Parathyroid adenoma (tissue), 2 donors: ENCODE data around the gene UAP1L1.

Source experiments
- H2AFZ ChIP-seq: fragments of 300-600 bp; sonication (generic); one replicate; pipeline ENCODE4 v1.7.0; 2017; ENCODE audit warnings: antibody characterized with exemption, mild to moderate bottlenecking
- H3K27ac ChIP-seq: fragments of 300-600 bp; sonication (generic); one replicate; pipeline ENCODE4 v1.7.0; 2017
- H3K27me3 ChIP-seq: fragments of 300-600 bp; sonication (generic); one replicate; pipeline ENCODE4 v1.7.0; 2017; ENCODE audit warnings: low read length; ENCODE audit not compliant: control insufficient read depth, insufficient read depth
- H3K36me3 ChIP-seq: fragments of 300-600 bp; sonication (generic); one replicate; pipeline ENCODE4 v1.7.0; 2017; ENCODE audit warnings: low read length; ENCODE audit not compliant: control insufficient read depth, insufficient read depth
- H3K4me1 ChIP-seq: fragments of 300-600 bp; sonication (generic); one replicate; pipeline ENCODE4 v1.7.0; 2017; ENCODE audit warnings: control low read depth
- H3K4me2 ChIP-seq: fragments of 300-600 bp; sonication (generic); one replicate; pipeline ENCODE4 v1.7.0; 2017; ENCODE audit warnings: low read length
- H3K4me3 ChIP-seq: fragments of 300-600 bp; sonication (generic); one replicate; pipeline ENCODE4 v1.7.0; 2017; ENCODE audit warnings: low read depth, low read length
- H3K79me2 ChIP-seq: fragments of 300-600 bp; sonication (generic); one replicate; pipeline ENCODE4 v1.7.0; 2017; ENCODE audit warnings: control low read depth
- H3K9ac ChIP-seq: fragments of 300-600 bp; sonication (generic); one replicate; pipeline ENCODE4 v1.7.0; 2017; ENCODE audit warnings: mild to moderate bottlenecking
- H3K9me3 ChIP-seq: fragments of 300-600 bp; sonication (generic); one replicate; pipeline ENCODE4 v1.7.0; 2017; ENCODE audit warnings: low read length; ENCODE audit not compliant: control insufficient read depth
- TF ChIP-seq, protein P1 (sequence below): fragments of 300-600 bp; sonication (generic); IDR thresholded peaks from one replicate; pipeline ENCODE4 v1.7.0; 2017; ENCODE audit warnings: antibody characterized with exemption, mild to moderate bottlenecking
- donor health status: primary hyperparathyroidism.

UAP1L1 gene

DNA sequence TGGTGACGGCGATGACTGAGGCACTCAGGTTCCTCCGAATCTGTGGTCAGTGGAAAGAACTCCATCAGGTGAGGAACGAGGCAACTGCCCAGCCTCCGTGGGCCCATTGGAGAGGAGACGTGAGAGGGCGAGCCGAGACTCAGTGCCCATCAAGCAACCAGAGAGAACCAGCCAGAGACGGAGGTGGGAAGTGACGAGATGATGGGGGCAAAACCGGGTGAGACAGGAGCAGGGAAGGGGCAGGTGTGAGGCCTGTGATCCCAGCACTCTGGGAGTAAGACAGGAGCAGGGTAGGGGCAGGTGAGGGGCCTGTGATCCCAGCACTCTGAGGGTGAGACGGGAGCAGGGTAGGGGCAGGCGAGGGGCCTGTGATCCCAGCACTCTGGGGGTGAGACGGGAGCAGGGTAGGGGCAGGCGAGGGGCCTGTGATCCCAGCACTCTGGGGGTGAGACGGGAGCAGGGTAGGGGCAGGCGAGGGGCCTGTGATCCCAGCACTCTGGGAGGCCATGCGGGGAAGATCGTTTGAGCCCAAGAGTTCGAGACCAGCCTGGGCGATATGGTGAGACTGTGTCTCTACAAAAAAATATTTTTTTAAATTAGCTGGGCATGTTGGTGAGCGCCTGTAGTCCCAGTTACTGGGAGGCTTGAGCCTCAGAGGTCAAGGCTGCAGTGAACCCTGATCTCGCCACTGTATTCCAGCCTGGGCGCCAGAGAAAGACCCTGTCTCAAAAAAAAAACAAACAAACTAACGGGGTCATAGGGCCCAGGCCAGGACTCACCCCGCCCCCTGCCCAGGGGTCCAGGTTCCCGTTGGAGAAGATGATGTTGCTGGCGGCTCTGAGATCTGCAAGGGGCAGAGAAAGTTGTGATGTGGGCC is 33.8 kb downstream of the UAP1L1 start:
- no peaks in the 10 kb centered on the region for H3K36me3 ChIP-seq

GRCh38 chr9:137111788-137112563 is 34.7 kb downstream of the UAP1L1 start:
- peaks cover 3% of the 10 kb centered on the region for H3K4me1 ChIP-seq
- H3K79me2 ChIP-seq, result no peaks in the 10 kb centered on the region
- no peak overlapping the region for H2AFZ ChIP-seq
- no peaks in the 10 kb centered on the region for H3K27me3 ChIP-seq
- H3K4me2 ChIP-seq, result no peak overlapping the region
- H3K9me3 ChIP-seq, result no peaks in the 10 kb centered on the region
- H3K4me3 ChIP-seq, result no peak overlapping the region
- H3K27ac ChIP-seq, result no peak overlapping the region
- no peak overlapping the region for H3K9ac ChIP-seq
- TF ChIP-seq, protein P1, sequence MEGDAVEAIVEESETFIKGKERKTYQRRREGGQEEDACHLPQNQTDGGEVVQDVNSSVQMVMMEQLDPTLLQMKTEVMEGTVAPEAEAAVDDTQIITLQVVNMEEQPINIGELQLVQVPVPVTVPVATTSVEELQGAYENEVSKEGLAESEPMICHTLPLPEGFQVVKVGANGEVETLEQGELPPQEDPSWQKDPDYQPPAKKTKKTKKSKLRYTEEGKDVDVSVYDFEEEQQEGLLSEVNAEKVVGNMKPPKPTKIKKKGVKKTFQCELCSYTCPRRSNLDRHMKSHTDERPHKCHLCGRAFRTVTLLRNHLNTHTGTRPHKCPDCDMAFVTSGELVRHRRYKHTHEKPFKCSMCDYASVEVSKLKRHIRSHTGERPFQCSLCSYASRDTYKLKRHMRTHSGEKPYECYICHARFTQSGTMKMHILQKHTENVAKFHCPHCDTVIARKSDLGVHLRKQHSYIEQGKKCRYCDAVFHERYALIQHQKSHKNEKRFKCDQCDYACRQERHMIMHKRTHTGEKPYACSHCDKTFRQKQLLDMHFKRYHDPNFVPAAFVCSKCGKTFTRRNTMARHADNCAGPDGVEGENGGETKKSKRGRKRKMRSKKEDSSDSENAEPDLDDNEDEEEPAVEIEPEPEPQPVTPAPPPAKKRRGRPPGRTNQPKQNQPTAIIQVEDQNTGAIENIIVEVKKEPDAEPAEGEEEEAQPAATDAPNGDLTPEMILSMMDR, result no peak
- H3K36me3 ChIP-seq, result no peaks in the 10 kb centered on the region

More for the DNA sequence above, 33.8 kb downstream of the UAP1L1 start:
- no peak overlapping the region for H3K9ac ChIP-seq
- H3K9me3 ChIP-seq, result no peaks in the 10 kb centered on the region
- no peak overlapping the region for H3K27ac ChIP-seq
- H3K27me3 ChIP-seq, result no peaks in the 10 kb centered on the region
- H3K4me2 ChIP-seq, result no peak overlapping the region
- H2AFZ ChIP-seq, result no peak overlapping the region
- no peak overlapping the region for H3K4me3 ChIP-seq
- no peaks in the 10 kb centered on the region for H3K79me2 ChIP-seq
- peaks cover 3% of the 10 kb centered on the region for H3K4me1 ChIP-seq
- TF ChIP-seq, protein P1, result no peak

GRCh38 chr9:137112564-137113384 is 35.5 kb downstream of the UAP1L1 start:
- no peaks in the 10 kb centered on the region for H3K9me3 ChIP-seq
- no peaks in the 10 kb centered on the region for H3K36me3 ChIP-seq
- H3K79me2 ChIP-seq, result no peaks in the 10 kb centered on the region
- H3K27me3 ChIP-seq, result no peaks in the 10 kb centered on the region
- TF ChIP-seq, protein P1, result no peak
- H2AFZ ChIP-seq, result no peak overlapping the region
- peaks cover 3% of the 10 kb centered on the region for H3K4me1 ChIP-seq
- no peak overlapping the region for H3K4me2 ChIP-seq
- H3K4me3 ChIP-seq, result no peak overlapping the region
- no peak overlapping the region for H3K27ac ChIP-seq
- H3K9ac ChIP-seq, result no peak overlapping the region

GRCh38 chr9:137113385-137114159 is 36.3 kb downstream of the UAP1L1 start:
- Histone ChIP-seq H3K36me3 (no peaks in the 10 kb centered on the region), H3K9ac (no peak overlapping the region), H3K9me3 (no peaks in the 10 kb centered on the region), H3K4me3 (no peak overlapping the region), H3K27me3 (no peaks in the 10 kb centered on the region), H2AFZ (no peak overlapping the region), H3K4me2 (no peak overlapping the region), H3K27ac (no peak overlapping the region), H3K4me1 (peaks cover 3% of the 10 kb centered on the region), H3K79me2 (no peaks in the 10 kb centered on the region)
- TF ChIP-seq, protein P1, result no peak
